Gastrocnemius medialis (tissue), 4 donors: ENCODE data around the gene CBX7.

Experiments used
- POLR2A ChIP-seq, 2 donors: fragments of 450-650 bp; IDR thresholded peaks; one replicate each; pipeline ENCODE4 v1.6.1; 2017; ENCODE audit warnings: antibody characterized with exemption in 2 of 2, mild to moderate bottlenecking in 2 of 2, moderate library complexity in 2 of 2
- TF ChIP-seq, protein P1 (sequence below), 5 experiments: fragments of 450-650 bp in 3 of 5; fragments of 200-600 bp in 2 of 5; sonication (generic) in 2 of 5; IDR thresholded peaks in 4 of 5; conservative IDR thresholded peaks in 1 of 5; 1 replicate in 4 of 5; 2 replicates in 1 of 5; pipeline ENCODE4 v1.5.1; 2016 to 2019; ENCODE audit warnings: antibody characterized with exemption in 5 of 5, mild to moderate bottlenecking in 3 of 5, moderate library complexity in 3 of 5

DNA sequence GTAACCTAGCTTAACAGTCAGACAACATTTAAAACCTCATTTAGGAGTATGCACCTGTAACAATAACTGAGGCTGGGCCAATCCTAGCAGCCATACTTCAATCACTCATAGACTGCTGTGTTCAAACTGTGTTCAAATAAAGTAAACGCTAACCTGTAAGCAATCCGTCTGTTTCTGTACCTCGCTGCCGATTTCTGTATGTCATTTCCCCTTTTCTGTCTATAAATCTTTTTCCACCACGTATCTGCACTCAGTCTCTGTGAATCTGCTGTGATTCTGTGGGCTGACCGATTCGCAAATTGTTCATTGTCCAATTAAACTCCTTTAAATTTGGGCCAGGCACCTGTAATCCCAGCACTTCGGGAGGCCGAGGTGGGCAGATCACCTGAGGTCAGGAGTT is 43.1 kb downstream of the CBX7 start:
- TF ChIP-seq, protein P1, sequence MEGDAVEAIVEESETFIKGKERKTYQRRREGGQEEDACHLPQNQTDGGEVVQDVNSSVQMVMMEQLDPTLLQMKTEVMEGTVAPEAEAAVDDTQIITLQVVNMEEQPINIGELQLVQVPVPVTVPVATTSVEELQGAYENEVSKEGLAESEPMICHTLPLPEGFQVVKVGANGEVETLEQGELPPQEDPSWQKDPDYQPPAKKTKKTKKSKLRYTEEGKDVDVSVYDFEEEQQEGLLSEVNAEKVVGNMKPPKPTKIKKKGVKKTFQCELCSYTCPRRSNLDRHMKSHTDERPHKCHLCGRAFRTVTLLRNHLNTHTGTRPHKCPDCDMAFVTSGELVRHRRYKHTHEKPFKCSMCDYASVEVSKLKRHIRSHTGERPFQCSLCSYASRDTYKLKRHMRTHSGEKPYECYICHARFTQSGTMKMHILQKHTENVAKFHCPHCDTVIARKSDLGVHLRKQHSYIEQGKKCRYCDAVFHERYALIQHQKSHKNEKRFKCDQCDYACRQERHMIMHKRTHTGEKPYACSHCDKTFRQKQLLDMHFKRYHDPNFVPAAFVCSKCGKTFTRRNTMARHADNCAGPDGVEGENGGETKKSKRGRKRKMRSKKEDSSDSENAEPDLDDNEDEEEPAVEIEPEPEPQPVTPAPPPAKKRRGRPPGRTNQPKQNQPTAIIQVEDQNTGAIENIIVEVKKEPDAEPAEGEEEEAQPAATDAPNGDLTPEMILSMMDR (IDR thresholded peaks at IDR 0.05 in 4 of 5, conservative IDR thresholded peaks at IDR 0.05 in 1 of 5), result no peak
- no peak for TF ChIP-seq POLR2A (IDR thresholded peaks at IDR 0.05)
